K562 (cell line): ENCODE results near the gene MAP3K20. TPM values are rescaled to one million over a fixed set of nuclear protein-coding genes. Genes with fewer than 3 reads are reported as not detected.

Experiments
- ATAC-seq: fragments of 200-7000 bp; cut with Tn5 transposase; 3 replicates; pipeline ENCODE4 v1.9.1; 2020; ENCODE audit warnings: moderate library complexity
- BruUV-seq: library from RNA; stranded (reverse); fragments of 400-500 nt; replicated peaks from 2 replicates; lab custom pipeline; 2021; lab: Mats Ljungman, UMichigan
- CTCF ChIA-PET: fragments of 300-600 bp; formaldehyde crosslinking; extraction: SDS; loops from one replicate; lab custom pipeline; 2021; ENCODE audit warnings: low intra/inter-chr PET ratio; lab: Yijun Ruan, JAX
- POLR2A ChIA-PET: fragments of 300-600, 350-650 bp; sonication (Branson Sonifier 250); formaldehyde crosslinking; extraction: SDS; loops from one replicate; lab custom pipeline; 2021; ENCODE audit warnings: antibody characterized with exemption, inconsistent platforms; lab: Yijun Ruan, JAX
- DNase-seq, 4 experiments: peaks; one replicate each; pipeline versions ENCODE4 v3.0.0 to v3.0.0-alpha.2; 2011 to 2018; ENCODE audit warnings: low spot score in 3 of 4, mixed read lengths in 3 of 4; ENCODE audit errors: extremely low read depth in 1 of 4
- FAIRE-seq: peaks from 2 replicates; lab custom pipeline; 2011; peaks lifted over from hg19 to GRCh38; lab: Jason Lieb, UNC
- H2AFZ ChIP-seq: 2 replicates; pipeline ENCODE4 v1.6.0; 2011; ENCODE audit warnings: low read depth, low read length, control low read depth, inconsistent platforms
- H3K27ac ChIP-seq: fragments of 200-600 bp; 3 replicates; pipeline ENCODE4 v1.8.0; 2011; ENCODE audit warnings: low read depth, mild to moderate bottlenecking, control low read depth, inconsistent platforms, low read length, moderate library complexity, mixed read lengths; ENCODE audit errors: extremely low read depth
- H3K27me3 ChIP-seq, 2 experiments: fragments of 300-600 bp in 1 of 2; 2 replicates in 1 of 2; 3 replicates in 1 of 2; pipeline versions ENCODE4 v1.6.0 to v1.8.0; 2011; ENCODE audit warnings: inconsistent platforms in 2 of 2, low read length in 2 of 2, mild to moderate bottlenecking in 1 of 2, mixed read lengths in 1 of 2, moderate library complexity in 1 of 2; ENCODE audit not compliant: control insufficient read depth in 2 of 2, insufficient read depth in 2 of 2
- H3K36me3 ChIP-seq: fragments of 300-600 bp; 3 replicates; pipeline ENCODE4 v1.8.0; 2011; ENCODE audit warnings: mild to moderate bottlenecking, low read length, inconsistent platforms; ENCODE audit not compliant: control insufficient read depth, insufficient read depth
- H3K4me1 ChIP-seq, 2 experiments: fragments of 200-600 bp in 1 of 2; replicated peaks in 1 of 2; 2 replicates in 1 of 2; 3 replicates in 1 of 2; pipeline versions ENCODE4 v1.5.1 to v1.8.0; 2011; ENCODE audit warnings: inconsistent platforms in 2 of 2, low read length in 2 of 2, mild to moderate bottlenecking in 1 of 2, mixed read lengths in 1 of 2, moderate library complexity in 1 of 2; ENCODE audit not compliant: control insufficient read depth in 2 of 2, insufficient read depth in 2 of 2
- H3K4me2 ChIP-seq: 2 replicates; pipeline ENCODE4 v1.6.1; 2011; ENCODE audit warnings: low read length, control low read depth, inconsistent platforms, mixed read lengths; ENCODE audit not compliant: insufficient read depth
- H3K4me3 ChIP-seq: fragments of 200-600 bp; sonication (generic), shearing (Covaris generic); 2 replicates; pipeline ENCODE4 v1.5.1; 2016; ENCODE audit warnings: control low read depth, inconsistent platforms
- H3K79me2 ChIP-seq: fragments of 200-600 bp; 3 replicates; pipeline ENCODE4 v1.8.0; 2011; ENCODE audit warnings: low read length, inconsistent platforms; ENCODE audit not compliant: control insufficient read depth, insufficient read depth
- H3K9ac ChIP-seq, 2 experiments: 2 replicates each; pipeline versions ENCODE4 v1.6.0 to v1.6.1; 2011; ENCODE audit warnings: low read depth in 2 of 2, low read length in 2 of 2, control low read depth in 1 of 2, inconsistent platforms in 1 of 2, mild to moderate bottlenecking in 1 of 2, mixed read lengths in 1 of 2; ENCODE audit not compliant: insufficient read depth in 1 of 2
- H3K9me1 ChIP-seq: one replicate; pipeline ENCODE4 v1.6.0; 2011; ENCODE audit warnings: inconsistent platforms, mild to moderate bottlenecking, low read length, moderate library complexity; ENCODE audit not compliant: control insufficient read depth, insufficient read depth
- H3K9me3 ChIP-seq: replicated peaks from 2 replicates; pipeline ENCODE4 v1.5.1; 2011; ENCODE audit warnings: low read depth, low read length, inconsistent platforms; ENCODE audit not compliant: control insufficient read depth, insufficient read depth
- H4K20me1 ChIP-seq: replicated peaks from 2 replicates; pipeline ENCODE4 v1.6.1; 2011; ENCODE audit warnings: low read length, inconsistent platforms, mixed read lengths; ENCODE audit not compliant: control insufficient read depth, insufficient read depth
- ARID2 ChIP-seq: fragments of 450-650 bp; IDR thresholded peaks from 2 replicates; pipeline ENCODE4 v1.6.1; 2017; ENCODE audit warnings: antibody characterized with exemption, mild to moderate bottlenecking
- ARID3A ChIP-seq: IDR thresholded peaks from 2 replicates; pipeline ENCODE4 v1.6.1; 2012; ENCODE audit warnings: low read depth, low read length, improper control_type of control experiment, borderline replicate concordance
- BRD9 ChIP-seq: fragments of 450-650 bp; IDR thresholded peaks from 2 replicates; pipeline ENCODE4 v1.6.1; 2018; ENCODE audit warnings: low read depth; ENCODE audit not compliant: partially characterized antibody
- CHAMP1 ChIP-seq: fragments of 450-650 bp; IDR thresholded peaks from 2 replicates; pipeline ENCODE4 v1.6.1; 2016; ENCODE audit warnings: mild to moderate bottlenecking
- ESRRB ChIP-seq: fragments of 250-450 bp; sonication (Bioruptor Pico); IDR thresholded peaks from 2 replicates; pipeline ENCODE4 v1.5.0; 2020; ENCODE audit warnings: mild to moderate bottlenecking, moderate library complexity, borderline replicate concordance
- FIP1L1 ChIP-seq: fragments of 200-400 bp; formaldehyde crosslinking; IDR thresholded peaks from 2 replicates; pipeline ENCODE4 v1.6.1; 2018; ENCODE audit warnings: mild to moderate bottlenecking, low read depth, low read length; ENCODE audit not compliant: poor library complexity, severe bottlenecking
- HCFC1 ChIP-seq: IDR thresholded peaks from 2 replicates; pipeline ENCODE4 v1.6.1; 2012; ENCODE audit warnings: low read depth, low read length, improper control_type of control experiment
- HOMEZ ChIP-seq: fragments of 250-450 bp; sonication (Bioruptor Pico); IDR thresholded peaks from 2 replicates; pipeline ENCODE4 v1.4.0; 2020; ENCODE audit warnings: mild to moderate bottlenecking, moderate library complexity
- LEF1 ChIP-seq: fragments of 450-650 bp; IDR thresholded peaks from 2 replicates; pipeline ENCODE4 v1.6.1; 2016; ENCODE audit warnings: mild to moderate bottlenecking
- POLR3A ChIP-seq: IDR thresholded peaks from 2 replicates; pipeline ENCODE4 v1.6.1; 2011; ENCODE audit warnings: borderline replicate concordance, mild to moderate bottlenecking, moderate library complexity; ENCODE audit not compliant: insufficient read length, insufficient read depth; ENCODE audit errors: extremely low read depth
- RUNX1 ChIP-seq: sonication (generic); IDR thresholded peaks from 2 replicates; pipeline ENCODE4 v1.6.1; 2016; ENCODE audit warnings: antibody characterized with exemption, low read depth
- SPI1 ChIP-seq: IDR thresholded peaks from 2 replicates; pipeline ENCODE4 v1.6.1; 2011; ENCODE audit warnings: low read depth, low read length, control low read depth, borderline replicate concordance
- TAF7 ChIP-seq: fragments of 450-650 bp; IDR thresholded peaks from 2 replicates; pipeline ENCODE4 v1.6.1; 2016; ENCODE audit warnings: missing genetic modification characterization, missing compliant biosample characterization
- TEAD1 ChIP-seq, 2 experiments: fragments of 450-650 bp in 1 of 2; sonication (generic) in 1 of 2; formaldehyde crosslinking; IDR thresholded peaks; 2 replicates each; pipeline versions ENCODE4 v1.4.0 to v1.8.0; 2020 to 2022; ENCODE audit warnings: mild to moderate bottlenecking in 2 of 2, missing genetic modification reagents in 1 of 2
- ZBTB17 ChIP-seq: fragments of 450-650 bp; formaldehyde crosslinking; IDR thresholded peaks from 2 replicates; pipeline ENCODE4 v1.4.0; 2020; ENCODE audit warnings: mild to moderate bottlenecking
- ZC3H4 ChIP-seq: sonication (generic); formaldehyde crosslinking; IDR thresholded peaks from 2 replicates; pipeline ENCODE4 v1.9.0; 2021; ENCODE audit warnings: missing genetic modification reagents, borderline replicate concordance
- ZNF707 ChIP-seq: fragments of 250-450 bp; sonication (Bioruptor Pico); conservative IDR thresholded peaks from 2 replicates; pipeline ENCODE4 v1.8.0; 2022; ENCODE audit warnings: inconsistent platforms, mild to moderate bottlenecking, moderate library complexity
- ZNF79 ChIP-seq: fragments of 250-450 bp; sonication (Bioruptor Pico); IDR thresholded peaks from 2 replicates; pipeline ENCODE4 v1.4.0; 2020; ENCODE audit warnings: low read depth, mild to moderate bottlenecking, moderate library complexity
- WGBS: fragments of 100-300 bp; shearing (Covaris generic); methylation state at CpG from one replicate; pipeline ENCODE4 v1.1.6; 2016; ENCODE audit warnings: low coverage, mixed read lengths; ENCODE audit not compliant: insufficient coverage; ENCODE audit errors: missing lambda C conversion rate; 5-methylcytosine and 5-hydroxymethylcytosine counted together
- in situ Hi-C: fragments of 300-500 bp; cut with MboI; formaldehyde crosslinking; loops from 4 replicates; pipeline ENCODE4 v1.15.0; 2018; ENCODE audit warnings: inconsistent platforms, mixed read lengths
- intact Hi-C: fragments of 100-400 bp; cut with micrococcal nuclease; formaldehyde crosslinking; loops from 2 replicates; pipeline ENCODE4 v1.14.2; 2022
- polyA plus RNA-seq, 8 experiments: library from polyadenylated mRNA; depleted of rRNA in 4 of 8; stranded (reverse) in 5 of 8; unstranded in 3 of 8; fragments of >200 nt; fragmentation: Nextera tagmentation in 2 of 8; fragmentation: Illumina TruSeq in 1 of 8; extraction: Ambion mirVana in 2 of 8; extraction: Trizol in 1 of 8; gene quantifications; 2 replicates each; pipeline versions ENCODE4 v1.2.1 to v1.2.3, GENCODE V29; 2011 to 2014; ENCODE audit warnings: inconsistent platforms in 1 of 8, missing spikeins in 1 of 8
- total RNA-seq, 7 experiments: library from RNA; depleted of rRNA in 6 of 7; stranded (reverse); fragments of >200 nt in 6 of 7; fragmentation: Illumina TruSeq in 2 of 7; extraction: Trizol in 2 of 7; gene quantifications; 2 replicates each; pipeline versions ENCODE4 v1.2.1 to v1.2.3, GENCODE V29; 2011 to 2021; ENCODE audit warnings: low replicate concordance in 1 of 7

The MAP3K20 gene
- total and polyA plus RNA-seq, 9 of the 15 experiments (the other 6 are each of a cell fraction or from before 2014, with no cell fraction given) = 9.8 to 34.2 (median 27.3) TPM

- Histone ChIP-seq H3K27me3 (no peaks in the 10 kb centered on the region), H3K9me1 (peaks cover 9% of the 10 kb centered on the region), H3K9me3 (no peaks in the 10 kb centered on the region), H2AFZ (no peak overlapping the region), H3K4me3 (no peak overlapping the region), H4K20me1 (no peaks in the 10 kb centered on the region), H3K27ac (no peak overlapping the region), H3K36me3 (peaks cover 9% of the 10 kb centered on the region; the same call in 2 of the 3 replicates), H3K9ac (no peak overlapping the region), H3K4me2 (no peak overlapping the region), H3K4me1 (no peaks in the 10 kb centered on the region), H3K79me2 (peaks cover 5% of the 10 kb centered on the region; the same call in 1 of the 3 replicates)
- POLR2A ChIA-PET = interaction anchor here (0.7 to 1.8 kb wide), 5 partner anchors 9 to 34 kb away, joined by 3 to 5 read pairs (median 3); no protein-coding TSS in a partner anchor
- intact Hi-C loops (no loop called here), in situ Hi-C loops (no loop called here)
- 87% methylated on average over 3 of the region's 3 CpGs for WGBS
- no peak for ATAC-seq
- BruUV-seq = no TSS peak
- TF ChIP-seq LEF1 (no peak), ZNF79 (CRISPR knock-in tag) (no peak), ZNF707 (CRISPR knock-in tag) (no peak), BRD9 (no peak), TEAD1 (CRISPR knock-in tag; IDR thresholded peaks at IDR 0.05) (no peak), ESRRB (no peak), POLR3A (no peak), ARID3A (no peak), HOMEZ (no peak), HCFC1 (no peak), ARID2 (no peak), CHAMP1 (no peak), ZC3H4 (CRISPR knock-in tag) (no peak), TAF7 (no peak), SPI1 (no peak), RUNX1 (no peak), ZBTB17 (no peak), FIP1L1 (no peak)
- CTCF ChIA-PET = no interaction called here
- DNase-seq = no peak
- FAIRE-seq = no peak
Measured at GRCh38 chr2:173124441-173124840, 48.8 kb downstream of the MAP3K20 start.
